C4-2B (cell line): ENCODE data around the gene RPN2.

Experiments used
- ZFX ChIP-seq: fragments of 450-650 bp; IDR thresholded peaks from 2 replicates; pipeline ENCODE4 v1.6.1; 2017
- TF ChIP-seq, protein P1 (sequence below): fragments of 450-650 bp; conservative IDR thresholded peaks from 2 replicates; pipeline ENCODE4 v1.5.1; 2017; ENCODE audit warnings: mild to moderate bottlenecking

DNA sequence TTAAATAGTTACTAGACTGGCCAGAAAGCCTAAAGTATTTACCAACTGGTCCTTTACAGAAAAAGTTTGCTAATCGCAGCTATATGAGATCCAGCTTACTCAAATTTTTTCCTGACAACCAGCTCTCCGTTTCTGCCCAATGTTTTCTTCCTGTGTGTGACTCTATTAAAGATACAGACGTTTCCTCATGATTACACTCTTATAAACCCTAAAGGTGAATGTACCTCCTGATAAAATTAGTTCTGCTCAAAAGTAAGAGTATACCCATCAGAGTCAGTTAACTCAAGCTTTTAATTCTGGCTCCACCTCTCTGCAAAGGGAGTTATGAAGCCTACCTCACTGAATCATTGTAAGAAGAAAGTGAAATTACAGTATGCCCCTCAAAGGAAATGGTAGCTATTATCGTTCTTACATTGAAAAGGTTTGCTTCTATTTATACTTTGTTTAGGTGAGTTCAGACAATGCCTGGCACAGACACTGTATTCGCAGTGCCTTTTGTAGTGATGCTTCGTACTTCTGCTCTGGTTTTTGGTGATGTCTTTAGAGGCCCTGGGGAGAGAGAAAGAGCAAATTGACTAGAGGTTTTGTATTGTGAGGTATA lies 10.4 kb downstream of the RPN2 start:
- TF ChIP-seq, protein P1, sequence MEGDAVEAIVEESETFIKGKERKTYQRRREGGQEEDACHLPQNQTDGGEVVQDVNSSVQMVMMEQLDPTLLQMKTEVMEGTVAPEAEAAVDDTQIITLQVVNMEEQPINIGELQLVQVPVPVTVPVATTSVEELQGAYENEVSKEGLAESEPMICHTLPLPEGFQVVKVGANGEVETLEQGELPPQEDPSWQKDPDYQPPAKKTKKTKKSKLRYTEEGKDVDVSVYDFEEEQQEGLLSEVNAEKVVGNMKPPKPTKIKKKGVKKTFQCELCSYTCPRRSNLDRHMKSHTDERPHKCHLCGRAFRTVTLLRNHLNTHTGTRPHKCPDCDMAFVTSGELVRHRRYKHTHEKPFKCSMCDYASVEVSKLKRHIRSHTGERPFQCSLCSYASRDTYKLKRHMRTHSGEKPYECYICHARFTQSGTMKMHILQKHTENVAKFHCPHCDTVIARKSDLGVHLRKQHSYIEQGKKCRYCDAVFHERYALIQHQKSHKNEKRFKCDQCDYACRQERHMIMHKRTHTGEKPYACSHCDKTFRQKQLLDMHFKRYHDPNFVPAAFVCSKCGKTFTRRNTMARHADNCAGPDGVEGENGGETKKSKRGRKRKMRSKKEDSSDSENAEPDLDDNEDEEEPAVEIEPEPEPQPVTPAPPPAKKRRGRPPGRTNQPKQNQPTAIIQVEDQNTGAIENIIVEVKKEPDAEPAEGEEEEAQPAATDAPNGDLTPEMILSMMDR, result no peak
- no peak for TF ChIP-seq ZFX
